PC-3 (cell line): ENCODE data around the gene CBL. TPM values are rescaled to one million over a fixed set of nuclear protein-coding genes. Genes with fewer than 3 reads are reported as not detected.

Source experiments
- ATAC-seq: fragments of 200-7000 bp; cut with Tn5 transposase; 2 replicates; pipeline ENCODE4 v1.9.1; 2020; ENCODE audit warnings: mild to moderate bottlenecking, moderate library complexity
- BruUV-seq: library from RNA; stranded (reverse); fragments of 400-500 nt; replicated peaks from 2 replicates; lab custom pipeline; 2021; lab: Mats Ljungman, UMichigan
- CTCF ChIA-PET: fragments of 300-600 bp; sonication (Branson Sonifier 250); formaldehyde crosslinking; loops from one replicate; lab custom pipeline; 2022; ENCODE audit warnings: antibody characterized with exemption; lab: Charles Lee
- POLR2A ChIA-PET: fragments of 300-600 bp; sonication (Branson Sonifier 250); formaldehyde crosslinking; loops from one replicate; lab custom pipeline; 2022; ENCODE audit warnings: antibody characterized with exemption; ENCODE audit not compliant: unreplicated experiment; lab: Charles Lee
- DNase-seq: peaks from one replicate; pipeline ENCODE4 v3.0.0-alpha.2; 2015
- H2AFZ ChIP-seq: fragments of 300-600 bp; sonication (generic); 2 replicates; pipeline ENCODE4 v1.6.0; 2016; ENCODE audit warnings: antibody characterized with exemption, low read length
- H3F3A ChIP-seq: fragments of 300-600 bp; sonication (generic); one replicate; pipeline ENCODE4 v1.6.0; 2017; ENCODE audit warnings: antibody characterized with exemption, low read length, control low read depth, mild to moderate bottlenecking; ENCODE audit not compliant: unreplicated experiment
- H3K27ac ChIP-seq: fragments of 300-600 bp; sonication (generic); 2 replicates; pipeline ENCODE4 v1.5.1; 2016; ENCODE audit warnings: mild to moderate bottlenecking, low read length
- H3K27me3 ChIP-seq: fragments of 300-600 bp; sonication (generic); 2 replicates; pipeline ENCODE4 v1.6.1; 2016; ENCODE audit warnings: low read length, mixed read lengths
- H3K36me3 ChIP-seq: fragments of 300-600 bp; sonication (generic); 2 replicates; pipeline ENCODE4 v1.6.1; 2016; ENCODE audit warnings: low read depth, mixed run types, low read length, mixed read lengths
- H3K4me1 ChIP-seq: fragments of 300-600 bp; sonication (generic); 2 replicates; pipeline ENCODE4 v1.5.1; 2016; ENCODE audit warnings: low read length; ENCODE audit not compliant: insufficient read depth
- H3K4me2 ChIP-seq: fragments of 300-600 bp; sonication (generic); 2 replicates; pipeline ENCODE4 v1.6.0; 2016; ENCODE audit warnings: low read length
- H3K4me3 ChIP-seq: fragments of 300-600 bp; sonication (generic); 2 replicates; pipeline ENCODE4 v1.5.1; 2016; ENCODE audit warnings: mild to moderate bottlenecking, low read length, mixed read lengths
- H3K79me2 ChIP-seq: fragments of 300-600 bp; sonication (generic); 2 replicates; pipeline ENCODE4 v1.6.1; 2017; ENCODE audit warnings: low read length, mixed read lengths
- H3K9ac ChIP-seq: fragments of 300-600 bp; sonication (generic); 2 replicates; pipeline ENCODE4 v1.6.0; 2016; ENCODE audit warnings: mild to moderate bottlenecking, low read length
- H3K9me2 ChIP-seq: fragments of 300-600 bp; sonication (generic); replicated peaks from 2 replicates; pipeline ENCODE4 v1.6.1; 2016; ENCODE audit warnings: mixed run types, low read length, mixed read lengths
- H3K9me3 ChIP-seq: fragments of 300-600 bp; sonication (generic); 2 replicates; pipeline ENCODE4 v1.6.1; 2016; ENCODE audit warnings: low read length, mixed read lengths
- H4K20me1 ChIP-seq: fragments of 300-600 bp; sonication (generic); 2 replicates; pipeline ENCODE4 v1.6.1; 2016; ENCODE audit warnings: low read length, mixed read lengths
- CTCF ChIP-seq: fragments of 300-600 bp; sonication (generic); conservative IDR thresholded peaks from 2 replicates; pipeline ENCODE4 v1.5.1; 2017; ENCODE audit warnings: antibody characterized with exemption, low read depth, mild to moderate bottlenecking, low read length
- EZH2 ChIP-seq: fragments of 300-600 bp; sonication (generic); IDR thresholded peaks from one replicate; pipeline ENCODE4 v1.6.1; 2017; ENCODE audit warnings: antibody characterized with exemption, mild to moderate bottlenecking, low read length; ENCODE audit not compliant: unreplicated experiment
- EZH2phosphoT487 ChIP-seq: fragments of 300-600 bp; sonication (generic); IDR thresholded peaks from 2 replicates; pipeline ENCODE4 v1.6.1; 2018; ENCODE audit warnings: mild to moderate bottlenecking, antibody characterized with exemption, low read length, borderline replicate concordance
- intact Hi-C: fragments of 100-400 bp; cut with micrococcal nuclease; formaldehyde crosslinking; loops from 2 replicates; pipeline ENCODE4 v1.9.0; 2023
- total RNA-seq: library from RNA; depleted of rRNA; stranded (reverse); fragments of >200 nt; gene quantifications from 2 replicates; pipeline ENCODE4 v1.2.3, GENCODE V29; 2014

CBL gene
- total RNA-seq, 1 experiment from 2014 or later = 11.4 TPM

DNA sequence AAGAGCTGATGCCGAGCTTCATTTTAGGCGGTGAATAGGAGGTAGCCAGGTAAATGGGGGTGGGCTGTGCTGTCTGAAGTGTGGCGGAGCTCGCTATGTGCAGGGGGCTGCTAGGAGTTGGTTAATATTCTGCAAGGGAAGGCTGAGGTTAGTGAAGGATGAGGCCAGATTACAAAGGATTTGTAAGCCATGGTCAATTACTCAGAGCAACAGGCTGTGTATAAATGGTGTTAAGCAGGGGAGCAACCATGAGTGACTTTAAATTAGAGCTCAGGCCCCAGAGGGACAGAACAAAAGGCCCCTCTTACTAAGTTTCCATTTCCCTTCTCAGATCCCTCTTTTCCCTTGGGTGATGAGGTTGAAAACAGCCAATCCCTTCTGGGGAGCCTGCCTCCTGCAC is 118.0 kb downstream of the CBL start:
- BruUV-seq = no TSS peak
- no peaks in the 10 kb centered on the region for H3K9me2 ChIP-seq
- TF ChIP-seq CTCF (no peak), EZH2phosphoT487 (no peak), EZH2 (no peak)
- no peak overlapping the region for H3K4me2 ChIP-seq
- no peaks in the 10 kb centered on the region for H3K27me3 ChIP-seq
- ChIA-PET CTCF (interaction anchor here (0.7 to 1.3 kb wide), 3 partner anchors 14 to 146 kb away, joined by 3 to 6 read pairs (median 3); no protein-coding TSS in a partner anchor), POLR2A (interaction anchor here (1.0 kb wide), 1 partner anchor 14 kb away, joined by 3 read pairs; no protein-coding TSS in a partner anchor)
- intact Hi-C loops = loop anchor here (5.0 to 10.0 kb wide), 2 partner anchors 117 to 159 kb away; partner anchors contain the start of genes CBL and NLRX1
- ATAC-seq (no peak), DNase-seq (no peak)
- no peaks in the 10 kb centered on the region for H3K9me3 ChIP-seq
- H3K36me3 ChIP-seq = no peaks in the 10 kb centered on the region
- H3K79me2 ChIP-seq = no peaks in the 10 kb centered on the region
- no peaks in the 10 kb centered on the region for H3F3A ChIP-seq
- no peaks in the 10 kb centered on the region for H4K20me1 ChIP-seq
- peaks cover 15% of the 10 kb centered on the region for H3K4me1 ChIP-seq
- no peak overlapping the region for H3K27ac ChIP-seq
- H3K4me3 ChIP-seq = no peak overlapping the region
- H3K9ac ChIP-seq = no peak overlapping the region
- no peak overlapping the region for H2AFZ ChIP-seq

DNA sequence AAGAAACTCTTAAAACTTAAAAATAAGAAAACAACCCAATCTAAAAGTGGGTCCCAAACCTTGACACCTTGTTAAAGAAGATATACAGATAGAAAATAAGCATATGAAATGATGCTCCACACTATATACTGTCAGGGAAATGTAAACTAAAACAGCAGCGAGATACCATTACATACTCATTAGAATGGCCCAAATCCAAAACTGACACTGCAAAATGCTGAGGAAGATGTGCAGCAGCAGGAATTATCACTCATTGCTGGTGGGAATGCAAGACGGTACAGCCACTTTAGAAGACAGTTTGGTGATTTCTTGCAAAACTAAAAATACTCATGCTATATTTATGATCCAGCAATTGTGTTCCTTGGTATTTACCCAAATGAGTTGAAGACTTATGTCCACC is 123.2 kb downstream of the CBL start:
- no peak for DNase-seq
- Histone ChIP-seq H3K9ac (no peak overlapping the region), H3K27me3 (no peaks in the 10 kb centered on the region), H3K79me2 (no peaks in the 10 kb centered on the region), H3F3A (no peaks in the 10 kb centered on the region), H3K4me1 (peaks cover 5% of the 10 kb centered on the region; the same call in 1 of the 2 replicates), H2AFZ (no peak overlapping the region), H4K20me1 (no peaks in the 10 kb centered on the region), H3K9me3 (no peaks in the 10 kb centered on the region), H3K27ac (no peak overlapping the region), H3K36me3 (no peaks in the 10 kb centered on the region), H3K9me2 (no peaks in the 10 kb centered on the region), H3K4me3 (no peak overlapping the region), H3K4me2 (no peak overlapping the region)
- CTCF ChIA-PET = no interaction called here
- BruUV-seq = no TSS peak
- POLR2A ChIA-PET = no interaction called here
- no peak for ATAC-seq
- intact Hi-C loops = loop anchor here (10.0 kb wide), 1 partner anchor 165 kb away; the partner anchor contains the start of gene NLRX1
- no peak for TF ChIP-seq EZH2
- no peak for TF ChIP-seq EZH2phosphoT487
- no peak for TF ChIP-seq CTCF

DNA sequence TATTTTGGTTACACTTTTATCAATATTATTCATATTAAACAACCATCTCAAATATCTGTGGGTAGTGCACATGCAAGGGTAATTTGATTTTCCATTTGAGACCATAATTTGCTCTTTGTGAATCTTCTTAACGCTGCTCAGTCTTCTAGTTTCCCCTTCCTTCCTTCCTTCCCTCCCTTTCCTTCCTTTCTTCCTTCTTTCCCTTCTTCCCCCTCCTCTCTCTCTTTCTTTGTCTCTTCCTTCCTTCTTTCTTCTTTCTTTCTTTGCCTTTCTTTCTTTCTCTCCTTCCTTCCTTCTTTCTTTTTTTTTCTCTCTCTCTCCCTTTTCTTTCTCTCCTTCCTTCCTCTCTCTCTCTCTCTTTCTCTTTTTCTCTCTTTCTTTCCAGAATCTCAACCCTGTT is 124.1 kb downstream of the CBL start:
- Histone ChIP-seq H3F3A (no peaks in the 10 kb centered on the region), H3K27me3 (no peaks in the 10 kb centered on the region), H3K4me3 (no peak overlapping the region), H3K4me2 (no peak overlapping the region), H3K36me3 (no peaks in the 10 kb centered on the region), H3K4me1 (peaks cover 9% of the 10 kb centered on the region), H3K27ac (no peak overlapping the region), H3K9ac (no peak overlapping the region), H3K9me2 (no peaks in the 10 kb centered on the region), H3K79me2 (peaks cover 8% of the 10 kb centered on the region), H2AFZ (no peak overlapping the region), H4K20me1 (no peaks in the 10 kb centered on the region), H3K9me3 (no peaks in the 10 kb centered on the region)
- BruUV-seq = no TSS peak
- DNase-seq = no peak
- ChIA-PET CTCF (no interaction called here), POLR2A (no interaction called here)
- TF ChIP-seq EZH2phosphoT487 = no peak
- no peak for TF ChIP-seq EZH2
- intact Hi-C loops = no loop called here
- no peak for ATAC-seq
